ENCODE results near the gene CALN1.

The CALN1 gene

DNA sequence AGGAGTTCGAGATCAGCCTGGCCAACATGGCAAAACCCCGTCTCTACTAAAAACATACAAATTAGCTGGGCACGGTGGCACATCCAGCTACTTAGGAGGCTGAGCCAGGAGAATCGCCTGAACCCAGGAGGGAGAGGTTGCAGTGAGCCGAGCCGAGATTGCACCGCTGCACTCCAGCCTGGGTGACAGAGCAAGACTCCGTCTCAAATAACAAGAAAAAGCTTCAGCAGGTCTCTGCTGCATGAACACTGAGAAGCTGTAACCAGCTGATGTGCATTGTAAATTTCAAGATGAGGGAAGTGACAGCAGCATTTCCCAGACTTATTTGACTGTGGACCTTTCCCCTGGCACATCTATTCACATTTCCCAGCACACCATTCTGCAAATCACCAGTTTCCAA is 222.0 kb downstream of the CALN1 start:
- no peak for TF ChIP-seq EZH2phosphoT487 (IDR thresholded peaks at IDR 0.05; ENCODE audit: low read length)
- Histone ChIP-seq H3F3A (ENCODE audit: insufficient read depth, low read length) (no peaks in the 10 kb centered on the region), H3K4me2 (ENCODE audit: low read depth, low read length) (no peak overlapping the region), H3K36me3 (replicated peaks; ENCODE audit: insufficient read depth, low read length) (no peaks in the 10 kb centered on the region), H3K79me2 (ENCODE audit: low read length) (no peaks in the 10 kb centered on the region), H3K4me3 (ENCODE audit: low read length) (no peak overlapping the region), H2AFZ (ENCODE audit: low read length) (no peak overlapping the region), H3K27me3 (replicated peaks; ENCODE audit: insufficient read depth, low read length) (no peaks in the 10 kb centered on the region), H3K9ac (ENCODE audit: low read length) (no peak overlapping the region), H3K9me3 (replicated peaks; ENCODE audit: insufficient read depth, low read length) (no peaks in the 10 kb centered on the region), H4K20me1 (ENCODE audit: insufficient read depth, low read length) (no peaks in the 10 kb centered on the region), H3K9me2 (replicated peaks; ENCODE audit: insufficient read depth, low read length) (no peaks in the 10 kb centered on the region), H3K4me1 (ENCODE audit: low read length) (no peaks in the 10 kb centered on the region), H3K27ac (ENCODE audit: low read length) (no peak overlapping the region)
- DNase-seq = no peak

DNA sequence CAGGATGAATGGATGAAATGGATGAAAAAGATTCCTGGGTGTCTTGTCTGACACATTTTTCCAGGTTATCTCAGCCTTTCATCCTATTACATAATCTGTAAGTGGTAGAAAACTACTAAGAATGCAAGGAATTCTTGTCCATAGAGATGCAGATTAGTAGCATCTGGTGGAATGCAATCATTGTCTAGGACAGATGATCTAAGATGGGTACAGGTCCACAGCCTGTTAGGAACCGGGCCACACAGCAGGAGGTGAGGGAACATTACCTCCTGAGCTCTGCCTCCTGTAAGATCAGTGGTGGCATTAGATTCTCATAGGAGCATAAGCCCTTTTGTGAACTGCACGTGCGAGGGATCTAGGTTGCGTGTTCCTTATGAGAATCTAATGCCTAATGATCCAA is 225.0 kb downstream of the CALN1 start:
- Histone ChIP-seq H4K20me1 (ENCODE audit: insufficient read depth, low read length) (no peaks in the 10 kb centered on the region), H3F3A (ENCODE audit: insufficient read depth, low read length) (no peaks in the 10 kb centered on the region), H3K27ac (ENCODE audit: low read length) (no peak overlapping the region), H3K4me1 (ENCODE audit: low read length) (no peaks in the 10 kb centered on the region), H3K36me3 (replicated peaks; ENCODE audit: insufficient read depth, low read length) (no peaks in the 10 kb centered on the region), H3K79me2 (ENCODE audit: low read length) (no peaks in the 10 kb centered on the region), H3K27me3 (replicated peaks; ENCODE audit: insufficient read depth, low read length) (no peaks in the 10 kb centered on the region), H3K4me2 (ENCODE audit: low read depth, low read length) (no peak overlapping the region), H2AFZ (ENCODE audit: low read length) (no peak overlapping the region), H3K9ac (ENCODE audit: low read length) (no peak overlapping the region), H3K9me2 (replicated peaks; ENCODE audit: insufficient read depth, low read length) (no peaks in the 10 kb centered on the region), H3K4me3 (ENCODE audit: low read length) (no peak overlapping the region), H3K9me3 (replicated peaks; ENCODE audit: insufficient read depth, low read length) (no peaks in the 10 kb centered on the region)
- no peak for TF ChIP-seq EZH2phosphoT487 (IDR thresholded peaks at IDR 0.05; ENCODE audit: low read length)
- TF ChIP-seq, protein P1, sequence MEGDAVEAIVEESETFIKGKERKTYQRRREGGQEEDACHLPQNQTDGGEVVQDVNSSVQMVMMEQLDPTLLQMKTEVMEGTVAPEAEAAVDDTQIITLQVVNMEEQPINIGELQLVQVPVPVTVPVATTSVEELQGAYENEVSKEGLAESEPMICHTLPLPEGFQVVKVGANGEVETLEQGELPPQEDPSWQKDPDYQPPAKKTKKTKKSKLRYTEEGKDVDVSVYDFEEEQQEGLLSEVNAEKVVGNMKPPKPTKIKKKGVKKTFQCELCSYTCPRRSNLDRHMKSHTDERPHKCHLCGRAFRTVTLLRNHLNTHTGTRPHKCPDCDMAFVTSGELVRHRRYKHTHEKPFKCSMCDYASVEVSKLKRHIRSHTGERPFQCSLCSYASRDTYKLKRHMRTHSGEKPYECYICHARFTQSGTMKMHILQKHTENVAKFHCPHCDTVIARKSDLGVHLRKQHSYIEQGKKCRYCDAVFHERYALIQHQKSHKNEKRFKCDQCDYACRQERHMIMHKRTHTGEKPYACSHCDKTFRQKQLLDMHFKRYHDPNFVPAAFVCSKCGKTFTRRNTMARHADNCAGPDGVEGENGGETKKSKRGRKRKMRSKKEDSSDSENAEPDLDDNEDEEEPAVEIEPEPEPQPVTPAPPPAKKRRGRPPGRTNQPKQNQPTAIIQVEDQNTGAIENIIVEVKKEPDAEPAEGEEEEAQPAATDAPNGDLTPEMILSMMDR (IDR thresholded peaks at IDR 0.05; ENCODE audit: low read length) = no peak
- no peak for TF ChIP-seq EZH2 (optimal IDR thresholded peaks at IDR 0.05; ENCODE audit: low read depth, low read length)
- DNase-seq = no peak

DNA sequence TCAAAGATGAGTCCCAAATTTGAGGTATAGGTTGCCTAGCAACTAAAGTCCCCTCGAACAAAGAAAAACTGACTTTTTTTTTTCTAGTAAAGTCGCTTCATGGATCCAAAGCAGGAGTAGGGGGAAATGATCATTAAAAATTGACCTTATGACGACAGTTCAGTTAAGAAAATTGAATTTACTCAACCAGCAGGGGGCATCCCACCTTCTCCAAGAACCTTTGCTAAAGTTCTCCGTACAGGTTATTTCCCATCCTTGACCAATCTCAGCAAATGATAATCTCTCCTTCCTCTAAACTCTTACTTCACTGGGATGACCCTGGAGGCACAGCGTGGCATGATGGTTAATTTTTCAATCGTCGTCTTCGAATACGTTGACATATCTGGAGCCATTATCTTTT is 228.3 kb downstream of the CALN1 start:
- DNase-seq = no peak
- Histone ChIP-seq H3K27ac (ENCODE audit: low read length) (no peak overlapping the region), H3K4me3 (ENCODE audit: low read length) (no peak overlapping the region), H2AFZ (ENCODE audit: low read length) (no peak overlapping the region), H3K9me2 (replicated peaks; ENCODE audit: insufficient read depth, low read length) (no peaks in the 10 kb centered on the region), H3K4me2 (ENCODE audit: low read depth, low read length) (no peak overlapping the region), H3K79me2 (ENCODE audit: low read length) (no peaks in the 10 kb centered on the region), H4K20me1 (ENCODE audit: insufficient read depth, low read length) (no peaks in the 10 kb centered on the region), H3F3A (ENCODE audit: insufficient read depth, low read length) (no peaks in the 10 kb centered on the region), H3K9me3 (replicated peaks; ENCODE audit: insufficient read depth, low read length) (no peaks in the 10 kb centered on the region), H3K9ac (ENCODE audit: low read length) (no peak overlapping the region), H3K4me1 (ENCODE audit: low read length) (no peaks in the 10 kb centered on the region), H3K36me3 (replicated peaks; ENCODE audit: insufficient read depth, low read length) (no peaks in the 10 kb centered on the region), H3K27me3 (replicated peaks; ENCODE audit: insufficient read depth, low read length) (no peaks in the 10 kb centered on the region)
- TF ChIP-seq EZH2phosphoT487 (IDR thresholded peaks at IDR 0.05; ENCODE audit: low read length) (no peak), EZH2 (optimal IDR thresholded peaks at IDR 0.05; ENCODE audit: low read depth, low read length) (no peak)
- TF ChIP-seq, protein P1 (IDR thresholded peaks at IDR 0.05; ENCODE audit: low read length) = no peak

DNA sequence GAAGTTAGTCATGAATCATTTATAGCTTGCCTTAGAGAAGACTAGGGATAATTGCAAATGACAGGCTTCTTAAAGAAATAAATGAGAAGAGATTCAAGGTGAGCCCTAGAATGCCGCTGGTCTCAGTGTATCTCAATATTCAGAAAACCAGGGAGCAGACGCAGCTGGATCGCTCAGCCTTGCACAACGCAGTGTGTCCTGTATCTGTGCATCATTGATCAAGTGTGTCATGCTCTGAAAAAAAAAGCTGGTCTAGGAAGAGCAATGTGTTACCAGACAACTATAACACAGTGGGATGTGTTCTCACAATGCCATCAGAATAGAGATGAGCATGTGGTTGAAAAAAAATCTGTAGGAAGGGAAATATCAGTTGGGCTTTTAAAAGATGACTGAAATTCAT is 230.1 kb downstream of the CALN1 start:
- TF ChIP-seq EZH2phosphoT487 (IDR thresholded peaks at IDR 0.05; ENCODE audit: low read length) (no peak), EZH2 (optimal IDR thresholded peaks at IDR 0.05; ENCODE audit: low read depth, low read length) (no peak)
- TF ChIP-seq, protein P1 (IDR thresholded peaks at IDR 0.05; ENCODE audit: low read length) = no peak
- no peak overlapping the region for H2AFZ ChIP-seq (ENCODE audit: low read length)
- H3K36me3 ChIP-seq (replicated peaks; ENCODE audit: insufficient read depth, low read length) = no peaks in the 10 kb centered on the region
- H3K9me2 ChIP-seq (replicated peaks; ENCODE audit: insufficient read depth, low read length) = no peaks in the 10 kb centered on the region
- H3K9ac ChIP-seq (ENCODE audit: low read length) = no peak overlapping the region
- H3K27me3 ChIP-seq (replicated peaks; ENCODE audit: insufficient read depth, low read length) = no peaks in the 10 kb centered on the region
- H3K27ac ChIP-seq (ENCODE audit: low read length) = no peak overlapping the region
- H3K9me3 ChIP-seq (replicated peaks; ENCODE audit: insufficient read depth, low read length) = no peaks in the 10 kb centered on the region
- no peaks in the 10 kb centered on the region for H3F3A ChIP-seq (ENCODE audit: insufficient read depth, low read length)
- H4K20me1 ChIP-seq (ENCODE audit: insufficient read depth, low read length) = no peaks in the 10 kb centered on the region
- DNase-seq = no peak
- H3K4me1 ChIP-seq (ENCODE audit: low read length) = no peaks in the 10 kb centered on the region
- no peak overlapping the region for H3K4me2 ChIP-seq (ENCODE audit: low read depth, low read length)
- H3K79me2 ChIP-seq (ENCODE audit: low read length) = no peaks in the 10 kb centered on the region
- no peak overlapping the region for H3K4me3 ChIP-seq (ENCODE audit: low read length)
